GM12865 (cell line): Measurements from ENCODE around the gene ZFHX2.

Experiments used
- DNase-seq: peaks from one replicate; pipeline ENCODE4 v3.0.0; 2010; ENCODE audit warnings: low read depth
- H3K4me3 ChIP-seq: 2 replicates; pipeline ENCODE4 v1.5.1; 2011; ENCODE audit warnings: mild to moderate bottlenecking, low read depth, low read length, control low read depth
- TF ChIP-seq, protein P1 (sequence below): IDR thresholded peaks from 2 replicates; pipeline ENCODE4 v1.5.1; 2011; ENCODE audit warnings: low read length, control low read depth, low read depth, inconsistent platforms; ENCODE audit not compliant: insufficient read depth; ENCODE audit errors: missing control alignments

Gene ZFHX2

GRCh38 chr14:23561873-23562821, 10.6 kb upstream of the ZFHX2 start:
- no peak for DNase-seq
- H3K4me3 ChIP-seq = no peak overlapping the region
- TF ChIP-seq, protein P1, sequence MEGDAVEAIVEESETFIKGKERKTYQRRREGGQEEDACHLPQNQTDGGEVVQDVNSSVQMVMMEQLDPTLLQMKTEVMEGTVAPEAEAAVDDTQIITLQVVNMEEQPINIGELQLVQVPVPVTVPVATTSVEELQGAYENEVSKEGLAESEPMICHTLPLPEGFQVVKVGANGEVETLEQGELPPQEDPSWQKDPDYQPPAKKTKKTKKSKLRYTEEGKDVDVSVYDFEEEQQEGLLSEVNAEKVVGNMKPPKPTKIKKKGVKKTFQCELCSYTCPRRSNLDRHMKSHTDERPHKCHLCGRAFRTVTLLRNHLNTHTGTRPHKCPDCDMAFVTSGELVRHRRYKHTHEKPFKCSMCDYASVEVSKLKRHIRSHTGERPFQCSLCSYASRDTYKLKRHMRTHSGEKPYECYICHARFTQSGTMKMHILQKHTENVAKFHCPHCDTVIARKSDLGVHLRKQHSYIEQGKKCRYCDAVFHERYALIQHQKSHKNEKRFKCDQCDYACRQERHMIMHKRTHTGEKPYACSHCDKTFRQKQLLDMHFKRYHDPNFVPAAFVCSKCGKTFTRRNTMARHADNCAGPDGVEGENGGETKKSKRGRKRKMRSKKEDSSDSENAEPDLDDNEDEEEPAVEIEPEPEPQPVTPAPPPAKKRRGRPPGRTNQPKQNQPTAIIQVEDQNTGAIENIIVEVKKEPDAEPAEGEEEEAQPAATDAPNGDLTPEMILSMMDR = no peak

- H3K4me3 ChIP-seq = no peak overlapping the region
- DNase-seq = no peak
- TF ChIP-seq, protein P1 = no peak
These were observed 9.7 kb upstream of the ZFHX2 start for GRCh38 chr14:23561259-23561658.

DNA sequence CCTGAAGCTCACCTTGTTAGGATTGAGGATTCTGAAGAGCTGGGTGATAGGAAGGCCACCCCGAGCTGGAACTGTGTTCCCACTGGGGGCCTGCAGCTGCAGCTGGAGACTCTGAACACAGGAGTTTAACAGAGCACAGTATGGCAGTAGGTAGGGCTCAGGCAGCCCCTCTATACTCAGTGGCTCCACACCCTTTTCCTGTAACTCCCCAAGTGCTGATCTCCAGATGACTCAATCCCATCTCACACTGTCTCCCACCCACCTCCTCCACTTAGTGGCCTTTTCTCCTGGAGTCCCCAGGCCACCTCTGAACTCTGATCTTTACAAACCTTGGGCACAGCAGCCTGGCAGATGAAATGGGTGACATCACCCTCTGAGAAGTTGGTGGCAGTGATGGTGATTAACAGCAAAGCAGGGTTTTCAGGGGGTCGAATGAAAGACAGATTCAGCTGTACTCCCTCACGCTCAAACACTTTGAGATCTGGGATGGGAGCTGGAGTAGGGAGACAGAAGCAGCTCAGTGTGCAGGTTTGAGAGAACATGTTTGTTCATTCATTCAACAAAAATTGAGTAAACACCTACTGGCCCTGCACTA, 8.5 kb upstream of the ZFHX2 start:
- no peak for DNase-seq
- TF ChIP-seq, protein P1 = no peak
- no peak overlapping the region for H3K4me3 ChIP-seq

DNA sequence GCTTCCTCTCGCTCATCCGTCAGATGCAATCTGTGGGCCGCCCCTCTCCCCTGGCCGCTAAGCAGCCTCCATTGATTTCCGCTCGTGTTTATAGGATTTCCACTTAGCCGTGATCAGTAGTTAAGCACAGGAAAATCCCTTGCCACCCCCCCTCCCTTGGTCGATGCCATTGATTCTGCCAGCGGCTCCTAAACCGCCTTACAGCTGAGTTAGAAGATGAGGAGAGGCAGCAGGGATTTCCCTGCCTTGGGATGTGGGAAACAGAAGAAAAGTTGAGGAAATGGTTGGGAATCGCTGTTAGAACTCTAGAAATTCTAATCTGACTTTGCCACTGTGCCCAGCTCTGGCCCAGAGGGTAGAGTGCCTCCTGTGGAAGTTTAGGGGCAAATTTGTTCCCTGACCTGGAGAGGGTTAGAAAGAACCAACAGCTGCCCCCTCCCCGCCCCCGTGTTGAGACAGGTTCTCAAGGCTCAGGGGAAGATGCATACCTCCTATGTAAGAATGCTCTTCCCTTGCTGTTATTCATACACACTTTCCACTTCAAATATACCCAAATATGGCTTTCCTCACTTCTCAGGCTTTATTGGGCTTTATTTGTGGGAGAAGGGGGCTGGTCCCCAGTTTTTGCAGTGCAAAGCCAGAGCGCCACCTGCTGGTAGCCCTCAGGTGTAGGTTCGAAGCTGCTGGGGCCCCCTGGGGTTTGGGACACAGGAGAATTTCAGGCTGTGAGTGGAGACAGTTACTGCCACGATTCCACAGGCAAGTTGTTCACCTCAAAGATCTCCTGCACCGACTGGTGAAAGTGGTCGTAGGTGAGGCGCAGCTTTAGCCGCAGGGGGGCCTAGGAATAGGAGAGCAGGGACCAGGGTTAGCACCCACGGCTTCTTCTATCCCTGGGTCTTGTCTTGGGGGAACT, 7.7 kb upstream of the ZFHX2 start:
- TF ChIP-seq, protein P1 = peak; percentile 93
- peak; percentile 81 for DNase-seq

GRCh38 chr14:23558346-23559009, 6.9 kb upstream of the ZFHX2 start:
- TF ChIP-seq, protein P1 = no peak
- no peak overlapping the region for H3K4me3 ChIP-seq

More for the DNA sequence above, 7.7 kb upstream of the ZFHX2 start:
- no peak overlapping the region for H3K4me3 ChIP-seq

DNA sequence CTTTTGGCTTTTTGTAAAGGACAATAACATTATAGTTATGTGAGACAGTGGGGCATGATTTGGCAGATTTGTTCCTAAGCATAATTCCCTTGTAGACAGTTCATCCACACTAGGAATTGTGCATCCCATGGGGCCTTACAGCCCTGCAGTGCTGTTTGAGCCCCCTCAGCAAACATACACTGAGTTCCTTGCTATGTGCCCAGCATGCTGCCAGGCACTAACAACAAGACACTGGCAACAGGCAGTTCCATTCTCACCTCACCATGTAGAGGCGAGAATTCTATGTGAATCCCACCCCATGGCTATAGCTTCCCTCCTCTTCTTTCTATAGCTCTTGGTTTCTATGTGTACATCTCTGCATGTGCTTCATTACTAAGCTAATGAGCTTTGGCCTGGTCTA, 6.4 kb upstream of the ZFHX2 start:
- H3K4me3 ChIP-seq = peak overlapping the region; percentile 86
- TF ChIP-seq, protein P1 = no peak
- DNase-seq = no peak

More at GRCh38 chr14:23558346-23559009, 6.9 kb upstream of the ZFHX2 start:
- DNase-seq = no peak
